ENCODE data around the gene USP8.
A peak's percentile ranks its signal among the peaks of the same experiment; 100 is the strongest.
"Not testable (repeated sequence)": the region's sequence is repeated elsewhere in the genome, so short reads cannot be mapped to it uniquely, and the experiment has no call there.

The USP8 gene

DNA sequence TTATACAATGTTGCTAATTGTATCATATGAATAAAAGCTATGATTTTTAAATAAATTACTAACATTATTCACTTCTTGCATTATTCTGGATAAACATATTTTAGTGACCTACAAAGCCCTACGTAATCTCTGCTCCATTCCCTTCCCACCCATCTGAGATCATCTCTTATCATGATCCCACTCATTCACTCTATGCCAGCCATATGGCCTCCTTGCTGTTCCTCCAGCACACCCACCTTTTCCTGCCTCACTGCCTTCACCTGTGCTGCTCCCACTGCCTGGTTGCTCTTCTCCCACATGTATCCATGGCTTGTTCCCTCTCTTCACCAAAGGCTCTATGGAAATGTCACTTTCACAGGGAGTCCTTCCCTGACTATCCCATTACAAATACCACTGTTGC lies 7.3 kb upstream of the USP8 start:
- H3K9me3 Mint-ChIP-seq, result no peaks in the 10 kb centered on the region
- no peaks in the 10 kb centered on the region for H3K4me1 Mint-ChIP-seq
- ATAC-seq (replicated peaks; ENCODE audit: extremely low read depth, poor library complexity, severe bottlenecking) (no peak), DNase-seq (ENCODE audit: low spot score in 2 of 2) (no peak)
- H3K36me3 Mint-ChIP-seq (ENCODE audit: insufficient read depth), result peaks cover 1% of the 10 kb centered on the region
- H3K27ac Mint-ChIP-seq (ENCODE audit: low read depth), result no peak overlapping the region
- H3K4me3 Mint-ChIP-seq, result no peak overlapping the region
- no peaks in the 10 kb centered on the region for H3K27me3 Mint-ChIP-seq

DNA sequence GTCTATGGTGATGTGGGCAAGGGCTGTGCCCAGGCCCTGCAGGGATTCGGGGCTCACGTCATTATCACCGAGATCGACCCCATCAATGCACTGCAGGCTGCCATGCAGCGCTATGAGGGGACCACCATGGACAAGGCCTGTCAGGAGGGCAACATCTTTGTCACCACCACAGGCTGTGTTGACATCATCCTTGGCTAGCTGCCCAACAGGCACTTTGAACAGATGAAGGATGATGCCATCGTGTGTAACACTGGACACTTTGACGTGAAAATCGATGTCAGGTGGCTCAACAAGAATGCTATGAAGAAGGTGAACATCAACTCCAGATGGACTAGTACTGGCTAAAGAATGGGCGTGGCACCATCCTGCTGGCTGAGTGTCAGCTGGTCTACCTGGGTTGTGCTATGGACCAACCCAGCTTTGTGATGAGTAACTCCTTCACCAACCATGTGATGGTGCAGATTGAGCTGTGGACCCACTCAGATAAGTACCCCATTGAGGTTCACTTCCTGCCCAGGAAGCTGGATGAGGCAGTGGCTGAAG lies 6.1 kb upstream of the USP8 start:
- DNase-seq (ENCODE audit: low spot score in 2 of 2) (no peak), ATAC-seq (replicated peaks; ENCODE audit: extremely low read depth, poor library complexity, severe bottlenecking) (no peak)
- no peaks in the 10 kb centered on the region for H3K9me3 Mint-ChIP-seq
- no peak overlapping the region for H3K27ac Mint-ChIP-seq (ENCODE audit: low read depth)
- H3K4me3 Mint-ChIP-seq, result no peak overlapping the region
- H3K27me3 Mint-ChIP-seq, result no peaks in the 10 kb centered on the region
- H3K4me1 Mint-ChIP-seq, result no peaks in the 10 kb centered on the region
- peaks cover 1% of the 10 kb centered on the region for H3K36me3 Mint-ChIP-seq (ENCODE audit: insufficient read depth)

- DNase-seq (ENCODE audit: low spot score in 2 of 2) (no peak), ATAC-seq (replicated peaks; ENCODE audit: extremely low read depth, poor library complexity, severe bottlenecking) (no peak)
- H3K4me1 Mint-ChIP-seq, result peaks cover 41% of the 10 kb centered on the region
- no peaks in the 10 kb centered on the region for H3K9me3 Mint-ChIP-seq
- peak overlapping the region; percentile 97 for H3K4me3 Mint-ChIP-seq
- no peaks in the 10 kb centered on the region for H3K27me3 Mint-ChIP-seq
- peak overlapping the region; percentile 99 for H3K27ac Mint-ChIP-seq (ENCODE audit: low read depth)
- H3K36me3 Mint-ChIP-seq (ENCODE audit: insufficient read depth), result peaks cover 19% of the 10 kb centered on the region
Measured at GRCh38 chr15:50425219-50425618, 1.0 kb downstream of the USP8 start.

DNA sequence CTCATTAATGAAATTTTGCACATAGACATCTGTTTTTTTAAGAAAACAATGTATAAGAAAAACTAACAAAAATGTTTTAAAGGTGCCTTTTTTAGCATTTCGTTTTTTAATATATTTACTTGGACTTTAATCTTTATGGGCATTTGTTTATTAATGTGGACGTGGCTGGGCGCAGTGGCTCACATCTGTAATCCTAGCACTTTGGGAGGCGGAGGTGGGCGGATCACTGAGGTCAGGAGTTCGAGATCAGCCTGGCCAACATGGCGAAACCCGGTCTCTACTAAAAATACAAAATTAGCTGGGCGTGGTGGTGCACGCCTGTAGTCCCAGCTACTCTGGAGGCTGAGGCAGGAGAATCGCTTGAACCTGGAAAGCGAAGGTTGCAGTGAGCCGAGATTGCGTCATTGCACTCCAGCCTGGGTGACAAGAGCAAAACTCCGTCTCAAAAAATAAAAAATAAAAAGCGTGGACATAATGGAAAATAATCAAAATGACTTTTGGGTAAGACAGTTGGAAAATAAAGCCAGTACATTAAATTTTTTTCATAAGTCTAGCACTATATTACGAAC lies 1.6 kb downstream of the USP8 start:
- H3K27ac Mint-ChIP-seq (ENCODE audit: low read depth), result peak overlapping the region; percentile 99
- DNase-seq (ENCODE audit: low spot score in 2 of 2); ATAC-seq (replicated peaks; ENCODE audit: extremely low read depth, poor library complexity, severe bottlenecking); H3K27me3 Mint-ChIP-seq; H3K9me3 Mint-ChIP-seq: not testable (repeated sequence)
- H3K36me3 Mint-ChIP-seq (ENCODE audit: insufficient read depth), result peaks cover 19% of the 10 kb centered on the region
- H3K4me3 Mint-ChIP-seq, result peak overlapping the region; percentile 97
- peaks cover 44% of the 10 kb centered on the region for H3K4me1 Mint-ChIP-seq

GRCh38 chr15:50426428-50426827 lies 2.2 kb downstream of the USP8 start:
- Mint-ChIP-seq H3K27me3 (no peaks in the 10 kb centered on the region), H3K9me3 (no peaks in the 10 kb centered on the region), H3K36me3 (ENCODE audit: insufficient read depth) (peaks cover 19% of the 10 kb centered on the region), H3K4me3 (peak overlapping the region; percentile 16), H3K4me1 (peaks cover 51% of the 10 kb centered on the region), H3K27ac (ENCODE audit: low read depth) (no peak overlapping the region)
- DNase-seq (ENCODE audit: low spot score in 2 of 2) (no peak), ATAC-seq (replicated peaks; ENCODE audit: extremely low read depth, poor library complexity, severe bottlenecking) (no peak)

DNA sequence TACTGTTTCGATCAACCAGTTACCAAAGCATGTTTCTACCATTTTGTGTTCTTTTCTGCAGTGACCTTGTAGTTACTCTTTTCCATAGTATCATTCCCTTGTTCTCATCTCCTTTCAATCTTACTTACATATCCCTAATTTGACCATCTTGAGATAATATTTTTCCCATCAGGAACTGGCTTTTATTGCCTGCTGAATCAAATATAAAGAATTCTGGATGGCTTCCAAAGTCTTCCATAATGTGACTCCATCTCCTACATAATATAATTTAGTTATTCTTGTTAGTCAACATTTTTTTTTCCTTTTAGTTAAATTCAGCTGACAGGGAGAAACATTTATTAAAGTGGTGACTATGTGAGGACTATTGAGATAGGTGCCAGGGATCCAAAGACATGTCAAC lies 7.0 kb downstream of the USP8 start:
- no peak for ATAC-seq (replicated peaks; ENCODE audit: extremely low read depth, poor library complexity, severe bottlenecking)
- Mint-ChIP-seq H3K4me3 (no peak overlapping the region), H3K9me3 (no peaks in the 10 kb centered on the region), H3K4me1 (peaks cover 48% of the 10 kb centered on the region), H3K27me3 (no peaks in the 10 kb centered on the region), H3K27ac (ENCODE audit: low read depth) (peak overlapping the region; percentile 15), H3K36me3 (ENCODE audit: insufficient read depth) (peaks cover 22% of the 10 kb centered on the region)
- no peak for DNase-seq (ENCODE audit: low spot score in 2 of 2)

- H3K9me3 Mint-ChIP-seq, result no peaks in the 10 kb centered on the region
- peak overlapping the region; percentile 20 for H3K27ac Mint-ChIP-seq (ENCODE audit: low read depth)
- H3K4me3 Mint-ChIP-seq, result no peak overlapping the region
- peaks cover 45% of the 10 kb centered on the region for H3K4me1 Mint-ChIP-seq
- no peak for DNase-seq (ENCODE audit: low spot score in 2 of 2)
- no peak for ATAC-seq (replicated peaks; ENCODE audit: extremely low read depth, poor library complexity, severe bottlenecking)
- H3K36me3 Mint-ChIP-seq (ENCODE audit: insufficient read depth), result peaks cover 22% of the 10 kb centered on the region
- no peaks in the 10 kb centered on the region for H3K27me3 Mint-ChIP-seq
Measured at GRCh38 chr15:50432230-50432629, 8.0 kb downstream of the USP8 start.

GRCh38 chr15:50435772-50436171 lies 11.6 kb downstream of the USP8 start:
- no peaks in the 10 kb centered on the region for H3K9me3 Mint-ChIP-seq
- H3K4me1 Mint-ChIP-seq, result peaks cover 43% of the 10 kb centered on the region
- DNase-seq (ENCODE audit: low spot score in 2 of 2), result no peak
- peak overlapping the region; percentile 40 for H3K27ac Mint-ChIP-seq (ENCODE audit: low read depth)
- no peak for ATAC-seq (replicated peaks; ENCODE audit: extremely low read depth, poor library complexity, severe bottlenecking)
- H3K36me3 Mint-ChIP-seq (ENCODE audit: insufficient read depth), result peaks cover 38% of the 10 kb centered on the region
- no peaks in the 10 kb centered on the region for H3K27me3 Mint-ChIP-seq
- H3K4me3 Mint-ChIP-seq, result no peak overlapping the region

DNA sequence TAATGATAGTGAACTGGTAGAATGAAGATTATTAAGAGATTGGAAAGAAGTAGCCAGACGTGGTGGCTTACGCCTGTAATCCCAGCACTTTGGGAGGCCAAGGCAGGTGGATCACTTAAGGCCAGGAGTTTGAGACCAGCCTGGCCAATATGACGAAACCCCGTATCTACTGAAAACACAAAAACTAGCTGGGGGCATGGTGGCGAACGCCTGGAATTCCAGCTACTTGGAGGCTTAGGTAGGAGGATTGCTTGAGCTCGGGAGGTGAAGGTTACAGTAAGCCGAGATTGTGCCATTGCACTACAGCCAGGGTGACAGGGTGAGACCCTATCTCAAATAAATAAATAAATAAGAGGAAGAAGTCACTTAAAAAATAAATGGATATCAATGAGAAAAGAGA lies 14.0 kb downstream of the USP8 start:
- no peaks in the 10 kb centered on the region for H3K9me3 Mint-ChIP-seq
- peaks cover 48% of the 10 kb centered on the region for H3K36me3 Mint-ChIP-seq (ENCODE audit: insufficient read depth)
- no peak for ATAC-seq (replicated peaks; ENCODE audit: extremely low read depth, poor library complexity, severe bottlenecking)
- no peak overlapping the region for H3K4me3 Mint-ChIP-seq
- no peaks in the 10 kb centered on the region for H3K27me3 Mint-ChIP-seq
- no peak for DNase-seq (ENCODE audit: low spot score in 2 of 2)
- no peak overlapping the region for H3K27ac Mint-ChIP-seq (ENCODE audit: low read depth)
- H3K4me1 Mint-ChIP-seq, result peaks cover 32% of the 10 kb centered on the region

- DNase-seq (ENCODE audit: low spot score in 2 of 2) (no peak), ATAC-seq (replicated peaks; ENCODE audit: extremely low read depth, poor library complexity, severe bottlenecking) (no peak)
- Mint-ChIP-seq H3K36me3 (ENCODE audit: insufficient read depth) (peaks cover 62% of the 10 kb centered on the region), H3K9me3 (no peaks in the 10 kb centered on the region), H3K27ac (ENCODE audit: low read depth) (no peak overlapping the region), H3K4me1 (peaks cover 27% of the 10 kb centered on the region), H3K4me3 (no peak overlapping the region), H3K27me3 (no peaks in the 10 kb centered on the region)
Measured at GRCh38 chr15:50440932-50441331, 16.7 kb downstream of the USP8 start.

- no peak overlapping the region for H3K27ac Mint-ChIP-seq (ENCODE audit: low read depth)
- H3K4me1 Mint-ChIP-seq, result peaks cover 15% of the 10 kb centered on the region
- H3K27me3 Mint-ChIP-seq, result no peaks in the 10 kb centered on the region
- H3K36me3 Mint-ChIP-seq (ENCODE audit: insufficient read depth), result peaks cover 57% of the 10 kb centered on the region
- H3K4me3 Mint-ChIP-seq, result no peak overlapping the region
- ATAC-seq (replicated peaks; ENCODE audit: extremely low read depth, poor library complexity, severe bottlenecking), result no peak
- no peak for DNase-seq (ENCODE audit: low spot score in 2 of 2)
- H3K9me3 Mint-ChIP-seq, result no peaks in the 10 kb centered on the region
Measured at GRCh38 chr15:50452927-50453326, 28.7 kb downstream of the USP8 start.

DNA sequence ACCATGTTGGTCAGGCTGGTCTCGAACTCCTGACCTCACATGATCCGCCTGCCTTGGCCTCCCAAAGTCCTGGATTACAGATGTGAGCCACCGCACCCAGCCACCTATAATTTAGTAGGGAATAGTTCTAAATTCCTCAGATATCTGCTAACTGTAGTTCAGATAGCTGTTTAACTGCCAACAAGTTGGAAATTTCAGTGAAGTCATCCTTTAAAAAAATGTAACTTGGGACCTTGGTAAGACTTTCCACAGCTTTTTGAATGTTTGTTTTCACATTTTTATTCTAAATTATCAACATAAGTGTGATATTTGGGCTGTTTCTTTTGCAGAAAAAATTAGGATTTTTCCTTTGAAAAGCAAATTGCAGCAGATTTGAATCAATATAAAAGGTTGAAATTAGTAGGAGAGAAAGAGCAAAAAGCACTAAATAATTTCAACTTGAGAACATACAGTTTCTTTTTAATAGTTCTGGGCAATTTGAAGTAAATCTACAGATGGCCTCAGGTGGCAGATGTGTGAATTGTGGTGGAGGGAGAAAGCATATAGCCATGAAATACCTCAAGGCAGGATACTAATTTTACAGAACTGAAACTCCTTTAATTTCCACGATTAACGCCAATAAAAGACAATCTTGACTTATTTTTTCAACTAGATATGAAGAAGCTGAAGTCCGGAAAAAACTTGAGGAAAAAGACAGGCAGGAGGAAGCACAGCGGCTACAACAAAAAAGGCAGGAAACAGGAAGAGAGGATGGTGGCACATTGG lies 34.3 kb downstream of the USP8 start:
- Mint-ChIP-seq H3K9me3 (no peaks in the 10 kb centered on the region), H3K27ac (ENCODE audit: low read depth) (peak overlapping the region; percentile 69), H3K27me3 (no peaks in the 10 kb centered on the region), H3K36me3 (ENCODE audit: insufficient read depth) (peaks cover 60% of the 10 kb centered on the region), H3K4me1 (peaks cover under 1% of the 10 kb centered on the region), H3K4me3 (no peak overlapping the region)
- no peak for ATAC-seq (replicated peaks; ENCODE audit: extremely low read depth, poor library complexity, severe bottlenecking)
- no peak for DNase-seq (ENCODE audit: low spot score in 2 of 2)

Measured in central memory CD8-positive, alpha-beta T cell (primary cell).